Neural cell (in vitro differentiated cells): ENCODE results near the gene VSIG8. TPM values are rescaled to one million over a fixed set of nuclear protein-coding genes. Genes with fewer than 3 reads are reported as not detected.

Experiments
- H2AFZ ChIP-seq: fragments of 200-600, 300-800 bp; sonication (generic), shearing (Covaris generic); 2 replicates; pipeline ENCODE4 v1.6.0; 2014; ENCODE audit warnings: low read depth, mild to moderate bottlenecking, antibody characterized with exemption, low read length, moderate library complexity
- H3F3A ChIP-seq: fragments of 200-600 bp; shearing (Covaris generic); 2 replicates; pipeline ENCODE4 v1.6.1; 2016; ENCODE audit warnings: mild to moderate bottlenecking, moderate library complexity, mixed read lengths, antibody characterized with exemption, low read length; ENCODE audit not compliant: insufficient read depth, poor library complexity, severe bottlenecking
- H3K27ac ChIP-seq: fragments of 200-600, 300-800 bp; sonication (generic), shearing (Covaris generic); 2 replicates; pipeline ENCODE4 v1.5.1; 2014; ENCODE audit warnings: mild to moderate bottlenecking, low read length, moderate library complexity
- H3K27me3 ChIP-seq: fragments of 300-800, 200-600 bp; sonication (generic), shearing (Covaris generic); 2 replicates; pipeline ENCODE4 v1.6.0; 2014; ENCODE audit warnings: mild to moderate bottlenecking, low read depth, low read length, moderate library complexity; ENCODE audit not compliant: insufficient read depth
- H3K36me3 ChIP-seq: fragments of 300-800, 200-600 bp; sonication (generic), shearing (Covaris generic); 2 replicates; pipeline ENCODE4 v1.5.1; 2014; ENCODE audit warnings: mild to moderate bottlenecking, antibody characterized with exemption, low read length, moderate library complexity; ENCODE audit not compliant: insufficient read depth
- H3K4me2 ChIP-seq: fragments of 300-800, 200-600 bp; sonication (generic), shearing (Covaris generic); 2 replicates; pipeline ENCODE4 v1.6.0; 2014; ENCODE audit warnings: mild to moderate bottlenecking, low read length
- H3K4me3 ChIP-seq: fragments of 300-800, 200-600 bp; sonication (generic), shearing (Covaris generic); 2 replicates; pipeline ENCODE4 v1.5.1; 2014; ENCODE audit warnings: mild to moderate bottlenecking, low read length, moderate library complexity
- H3K79me2 ChIP-seq: fragments of 200-600 bp; shearing (Covaris generic); replicated peaks from 2 replicates; pipeline ENCODE4 v1.6.0; 2014; ENCODE audit warnings: mild to moderate bottlenecking, low read length, moderate library complexity; ENCODE audit not compliant: insufficient read depth
- H3K9ac ChIP-seq: fragments of 300-800, 200-600 bp; sonication (generic), shearing (Covaris generic); 2 replicates; pipeline ENCODE4 v1.6.1; 2016; ENCODE audit warnings: mild to moderate bottlenecking, low read length, mixed read lengths
- H3K9me2 ChIP-seq: fragments of 200-600 bp; shearing (Covaris generic); 2 replicates; pipeline ENCODE4 v1.6.1; 2016; ENCODE audit warnings: mild to moderate bottlenecking, low read length, mixed read lengths; ENCODE audit not compliant: insufficient read depth
- H3K9me3 ChIP-seq: fragments of 200-600, 300-800 bp; sonication (generic), shearing (Covaris generic); 2 replicates; pipeline ENCODE4 v1.6.1; 2016; ENCODE audit warnings: mild to moderate bottlenecking, mixed run types, low read length, moderate library complexity, mixed read lengths
- H4K20me1 ChIP-seq: fragments of 200-600 bp; shearing (Covaris generic); 2 replicates; pipeline ENCODE4 v1.6.1; 2016; ENCODE audit warnings: mild to moderate bottlenecking, mixed run types; ENCODE audit not compliant: insufficient read depth
- CTCF ChIP-seq: fragments of 450-650 bp; IDR thresholded peaks from 2 replicates; pipeline ENCODE4 v1.5.1; 2014; ENCODE audit warnings: antibody characterized with exemption, mild to moderate bottlenecking, moderate library complexity; ENCODE audit not compliant: poor library complexity, severe bottlenecking
- EP300 ChIP-seq: fragments of 450-650 bp; conservative IDR thresholded peaks from 2 replicates; pipeline ENCODE4 v1.6.1; 2014; ENCODE audit warnings: antibody characterized with exemption, mild to moderate bottlenecking, moderate library complexity; ENCODE audit not compliant: poor library complexity, severe bottlenecking
- EZH2 ChIP-seq: fragments of 200-600, 300-800 bp; shearing (Covaris generic), sonication (generic); IDR thresholded peaks from 2 replicates; pipeline ENCODE4 v1.6.1; 2014; ENCODE audit warnings: antibody characterized with exemption, low read length, borderline replicate concordance, mild to moderate bottlenecking; ENCODE audit not compliant: insufficient read depth, poor library complexity, severe bottlenecking
- MXI1 ChIP-seq: fragments of 450-650 bp; conservative IDR thresholded peaks from 2 replicates; pipeline ENCODE4 v1.6.1; 2014; ENCODE audit warnings: antibody characterized with exemption, mild to moderate bottlenecking; ENCODE audit not compliant: poor library complexity, severe bottlenecking
- POLR2AphosphoS5 ChIP-seq: IDR thresholded peaks from 2 replicates; pipeline ENCODE4 v1.6.1; 2012
- RAD21 ChIP-seq: fragments of 450-650 bp; conservative IDR thresholded peaks from 2 replicates; pipeline ENCODE4 v1.6.1; 2014; ENCODE audit warnings: antibody characterized with exemption, mild to moderate bottlenecking, moderate library complexity
- REST ChIP-seq: IDR thresholded peaks from 2 replicates; pipeline ENCODE4 v1.6.1; 2012; ENCODE audit warnings: borderline replicate concordance
- SMC3 ChIP-seq: fragments of 450-650 bp; conservative IDR thresholded peaks from 2 replicates; pipeline ENCODE4 v1.6.1; 2014; ENCODE audit warnings: antibody characterized with exemption, mild to moderate bottlenecking, moderate library complexity; ENCODE audit not compliant: poor library complexity
- TAF1 ChIP-seq: IDR thresholded peaks from 2 replicates; pipeline ENCODE4 v1.6.1; 2012; ENCODE audit warnings: low read depth
- polyA plus RNA-seq: library from polyadenylated mRNA; depleted of rRNA; stranded (reverse); fragments of >200 nt; gene quantifications from 2 replicates; pipeline ENCODE4 v1.2.3, GENCODE V29; 2014

Gene VSIG8
- polyA plus RNA-seq, 1 donor from 2014 or later, result 0.37 TPM

GRCh38 chr1:159877695-159878444 lies 15.4 kb upstream of the VSIG8 start:
- H3K36me3 ChIP-seq, result no peaks in the 10 kb centered on the region
- no peaks in the 10 kb centered on the region for H3K9me2 ChIP-seq
- no peak overlapping the region for H2AFZ ChIP-seq
- no peak overlapping the region for H3K9ac ChIP-seq
- no peak for TF ChIP-seq EP300
- TF ChIP-seq MXI1, result no peak
- no peak for TF ChIP-seq POLR2AphosphoS5
- no peak for TF ChIP-seq SMC3
- TF ChIP-seq CTCF, result no peak
- no peak for TF ChIP-seq REST
- TF ChIP-seq EZH2, result no peak
- no peak for TF ChIP-seq RAD21
- no peak for TF ChIP-seq TAF1
- no peaks in the 10 kb centered on the region for H3K9me3 ChIP-seq
- no peaks in the 10 kb centered on the region for H3K27me3 ChIP-seq
- no peaks in the 10 kb centered on the region for H3F3A ChIP-seq
- no peak overlapping the region for H3K4me2 ChIP-seq
- H4K20me1 ChIP-seq, result no peaks in the 10 kb centered on the region
- H3K4me3 ChIP-seq, result no peak overlapping the region
- no peaks in the 10 kb centered on the region for H3K79me2 ChIP-seq
- no peak overlapping the region for H3K27ac ChIP-seq

DNA sequence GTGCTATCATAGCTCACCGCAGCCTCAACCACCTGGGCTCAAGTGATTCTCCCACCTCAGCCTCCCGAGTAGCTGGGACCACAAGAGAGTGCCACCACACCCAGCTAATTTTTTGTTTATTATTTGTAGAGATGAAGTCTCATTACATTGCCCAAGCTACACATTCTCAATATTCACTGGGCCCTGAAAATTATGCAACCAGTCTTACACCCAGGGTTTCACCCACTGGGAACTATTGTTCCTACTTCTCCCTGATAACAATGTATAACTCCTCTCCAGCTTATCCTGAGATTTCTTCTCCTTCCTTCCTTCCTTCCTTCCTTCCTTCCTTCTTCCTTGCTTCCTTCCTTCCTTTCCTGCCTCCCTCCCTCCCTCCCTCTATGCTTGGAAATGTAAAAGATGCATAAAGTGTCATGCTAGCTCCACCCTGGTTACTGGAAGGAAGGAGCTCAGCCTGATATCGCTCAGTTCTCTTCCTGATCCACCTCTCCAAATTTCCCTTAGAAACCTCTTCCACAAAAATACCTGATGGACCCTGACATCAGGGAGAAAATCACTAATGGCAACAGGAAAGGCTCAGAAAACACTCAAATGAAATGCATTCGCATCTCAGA lies 11.2 kb upstream of the VSIG8 start:
- no peaks in the 10 kb centered on the region for H3K9me2 ChIP-seq
- no peak overlapping the region for H2AFZ ChIP-seq
- H3K79me2 ChIP-seq, result no peaks in the 10 kb centered on the region
- no peak overlapping the region for H3K4me3 ChIP-seq
- no peaks in the 10 kb centered on the region for H3K36me3 ChIP-seq
- H3K27me3 ChIP-seq, result no peaks in the 10 kb centered on the region
- H3K27ac ChIP-seq, result no peak overlapping the region
- TF ChIP-seq POLR2AphosphoS5, result no peak
- no peak for TF ChIP-seq MXI1
- no peak for TF ChIP-seq TAF1
- TF ChIP-seq REST, result no peak
- no peak for TF ChIP-seq RAD21
- TF ChIP-seq SMC3, result no peak
- no peak for TF ChIP-seq CTCF
- no peak overlapping the region for H3K9ac ChIP-seq
- no peaks in the 10 kb centered on the region for H4K20me1 ChIP-seq
- no peaks in the 10 kb centered on the region for H3K9me3 ChIP-seq
- H3K4me2 ChIP-seq, result no peak overlapping the region
- no peaks in the 10 kb centered on the region for H3F3A ChIP-seq
